ENCODE measurements around the gene YBX2.
"Not testable (repeated sequence)": the region's sequence is repeated elsewhere in the genome, so short reads cannot be mapped to it uniquely, and the experiment has no call there.

The YBX2 gene

DNA sequence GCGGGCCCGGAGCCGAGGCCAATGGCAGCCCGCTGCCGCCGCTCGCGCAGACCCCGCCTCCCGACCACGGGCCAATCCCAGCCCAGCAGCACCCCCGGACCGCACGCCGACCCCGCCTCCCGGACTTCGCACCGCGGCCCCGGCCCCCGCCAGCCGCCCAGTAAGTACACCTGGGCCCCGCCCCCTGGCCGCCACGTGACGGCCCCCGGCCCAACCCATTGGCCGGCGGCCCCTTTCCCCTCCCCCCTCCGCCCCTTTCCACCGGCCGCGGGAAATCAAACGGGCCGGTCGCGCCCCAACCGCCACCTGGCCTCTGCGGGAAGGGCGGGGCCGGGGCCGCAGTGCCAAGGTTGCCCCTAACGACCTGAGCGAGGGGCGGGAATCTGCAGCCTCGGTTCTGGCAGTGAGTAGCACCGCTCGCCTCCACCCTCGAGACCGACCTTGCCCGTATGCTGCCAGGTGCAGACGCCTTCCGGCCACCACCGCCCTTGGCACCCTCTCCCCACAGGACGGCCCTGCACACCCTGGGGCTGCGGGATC, at the start of gene YBX2:
TSS of gene YBX2 (minus strand) at position 26 of the 540 bp plus-strand sequence. CDS start 139 bp downstream, outside the sequence.
- no peak for DNase-seq

DNA sequence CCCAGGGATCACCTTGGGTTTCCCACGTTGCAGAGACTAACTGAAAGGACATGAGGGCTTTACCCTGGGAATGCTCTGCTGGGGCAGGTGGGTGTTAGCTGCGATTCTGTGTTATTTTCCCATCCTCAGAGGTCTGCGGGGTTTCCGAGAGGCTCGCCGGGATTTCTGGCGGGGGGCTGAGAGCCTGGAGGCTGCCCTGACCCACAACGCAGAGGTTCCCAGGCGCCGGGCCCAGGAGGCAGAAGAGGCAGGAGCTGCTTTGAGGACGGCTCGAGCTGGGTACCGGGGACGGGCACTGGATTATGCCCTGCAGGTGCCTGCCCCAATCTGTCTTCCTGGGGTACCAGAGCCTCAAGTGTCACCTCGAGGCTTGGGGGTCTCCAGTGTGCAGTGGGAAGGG, 48.8 kb upstream of the YBX2 start:
- DNase-seq = no peak

DNA sequence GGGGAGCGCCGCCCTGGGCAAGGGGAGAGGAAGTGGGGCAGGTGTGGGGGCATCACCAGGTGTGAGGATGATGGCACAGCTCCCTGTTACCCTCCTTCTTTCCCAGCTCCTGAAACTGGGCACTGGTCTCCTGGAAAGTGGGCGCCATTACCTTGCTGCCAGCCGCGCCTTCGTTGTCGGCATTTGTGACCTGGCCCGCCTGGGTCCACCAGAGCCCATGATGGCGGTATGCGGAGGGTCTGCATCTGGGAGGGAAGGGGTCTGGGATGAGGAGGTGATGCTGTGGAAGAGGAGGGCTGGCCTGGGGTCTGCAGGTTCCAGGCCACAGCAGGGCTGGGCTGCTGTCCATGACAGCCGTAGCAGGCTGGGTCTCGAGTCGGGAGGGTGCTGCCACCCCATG, 47.4 kb upstream of the YBX2 start:
- no peak for DNase-seq

DNA sequence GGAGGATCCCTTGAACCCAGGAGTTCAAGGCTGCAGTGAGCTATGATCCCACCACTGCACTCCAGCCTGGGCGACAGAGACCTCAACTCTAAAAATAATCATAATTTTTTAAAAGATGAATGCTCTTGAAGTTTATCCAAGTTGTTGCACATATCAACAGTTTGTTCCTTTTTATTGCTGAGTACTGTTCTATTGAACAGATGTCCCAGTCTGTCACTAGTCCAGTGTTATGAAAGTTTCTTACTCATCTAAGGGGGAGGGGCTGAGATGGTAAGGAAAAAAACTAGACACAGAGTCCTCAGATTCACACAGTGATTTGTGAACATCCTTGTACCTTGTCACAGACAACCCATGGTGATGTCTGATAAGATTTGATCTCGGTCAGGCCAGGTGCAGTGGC, 45.7 kb upstream of the YBX2 start:
- no peak for DNase-seq

DNA sequence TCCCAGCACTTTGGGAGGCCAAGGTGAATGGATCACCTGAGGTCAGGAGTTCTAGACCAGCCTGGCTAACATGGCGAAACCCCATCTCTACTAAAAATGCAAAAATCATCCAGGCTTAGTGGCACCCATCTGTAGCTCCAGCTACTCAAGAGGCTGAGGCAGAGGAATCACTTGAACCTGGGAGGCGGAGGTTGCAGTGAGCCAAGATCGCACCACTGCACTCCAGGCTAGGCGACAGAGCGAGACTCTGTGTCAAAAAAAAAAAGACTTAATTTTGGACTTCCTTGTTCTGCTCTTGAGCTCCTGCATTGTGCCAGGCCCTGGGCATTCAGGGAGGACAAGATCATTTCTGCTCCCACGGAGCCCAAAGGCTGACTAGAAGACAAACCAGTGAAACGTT, 43.2 kb upstream of the YBX2 start:
- DNase-seq = not testable (repeated sequence)

DNA sequence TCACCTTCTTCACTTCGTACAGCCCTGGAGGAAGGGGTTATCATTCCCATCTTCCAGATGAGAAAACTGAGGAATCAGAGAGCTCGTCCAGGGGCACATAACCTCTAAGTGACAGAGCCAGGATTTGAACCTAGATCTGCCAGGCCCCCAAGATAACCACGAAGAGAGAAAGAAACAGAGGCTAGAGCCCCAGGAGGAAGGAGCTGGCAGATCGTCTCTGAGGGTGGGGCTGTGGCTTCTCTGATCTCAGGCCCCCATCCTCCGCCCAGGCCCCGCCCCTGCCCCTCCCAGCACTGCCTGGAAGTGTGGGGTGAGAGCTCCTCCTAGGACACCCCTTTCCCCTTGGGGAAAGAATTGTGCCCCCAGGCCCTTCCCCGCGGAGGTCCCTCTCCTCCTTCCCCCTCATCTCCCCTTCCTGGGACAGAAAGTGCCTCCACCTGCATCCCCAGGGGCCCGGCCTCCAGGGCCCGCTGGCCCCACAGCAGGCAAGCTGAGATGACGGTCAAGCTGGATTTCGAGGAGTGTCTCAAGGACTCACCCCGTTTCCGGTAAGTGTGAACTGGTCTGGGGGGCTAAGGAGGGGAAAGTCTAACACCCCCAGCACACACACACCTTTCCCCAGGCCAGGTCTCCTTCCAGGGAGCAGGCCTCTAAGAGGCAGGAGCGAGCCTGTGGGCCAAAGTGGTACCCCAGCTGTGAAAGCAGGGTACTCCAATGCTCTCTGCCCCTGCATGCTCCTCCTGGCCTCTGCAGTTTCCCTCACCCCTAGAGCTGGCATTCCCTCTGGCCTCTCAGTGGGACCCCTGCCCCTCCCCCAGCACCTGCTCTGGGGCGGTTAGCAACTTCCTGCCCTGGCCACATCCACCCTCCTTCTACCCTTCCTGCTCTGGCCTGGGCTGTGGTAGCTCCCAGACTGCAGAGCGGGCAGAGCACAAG, 42.1 kb upstream of the YBX2 start, which contains the start of gene ACAP1:
TSS of gene ACAP1 (plus strand) at position 290 of the 936 bp plus-strand sequence. CDS start at position 496, 206 bp downstream.
- no peak for DNase-seq

DNA sequence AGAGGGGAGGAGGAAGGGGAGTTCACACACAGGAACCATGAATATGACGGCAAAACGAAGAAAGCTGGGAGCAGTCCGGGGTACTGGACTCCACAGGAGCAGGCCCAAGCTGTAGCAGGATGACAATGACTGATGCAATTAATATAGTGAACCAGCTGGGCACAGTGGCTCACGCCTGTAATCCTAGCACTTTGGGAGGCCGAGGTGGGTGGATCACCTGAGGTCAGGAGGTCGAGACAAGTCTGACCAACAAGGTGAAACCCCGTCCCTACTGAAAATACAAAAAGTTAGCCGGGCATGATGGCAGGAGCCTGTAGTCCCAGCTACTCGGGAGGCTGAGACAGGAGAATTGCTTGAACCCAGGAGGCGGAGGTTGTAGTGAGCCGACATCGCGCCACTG, 41.3 kb upstream of the YBX2 start:
- DNase-seq = not testable (repeated sequence)

DNA sequence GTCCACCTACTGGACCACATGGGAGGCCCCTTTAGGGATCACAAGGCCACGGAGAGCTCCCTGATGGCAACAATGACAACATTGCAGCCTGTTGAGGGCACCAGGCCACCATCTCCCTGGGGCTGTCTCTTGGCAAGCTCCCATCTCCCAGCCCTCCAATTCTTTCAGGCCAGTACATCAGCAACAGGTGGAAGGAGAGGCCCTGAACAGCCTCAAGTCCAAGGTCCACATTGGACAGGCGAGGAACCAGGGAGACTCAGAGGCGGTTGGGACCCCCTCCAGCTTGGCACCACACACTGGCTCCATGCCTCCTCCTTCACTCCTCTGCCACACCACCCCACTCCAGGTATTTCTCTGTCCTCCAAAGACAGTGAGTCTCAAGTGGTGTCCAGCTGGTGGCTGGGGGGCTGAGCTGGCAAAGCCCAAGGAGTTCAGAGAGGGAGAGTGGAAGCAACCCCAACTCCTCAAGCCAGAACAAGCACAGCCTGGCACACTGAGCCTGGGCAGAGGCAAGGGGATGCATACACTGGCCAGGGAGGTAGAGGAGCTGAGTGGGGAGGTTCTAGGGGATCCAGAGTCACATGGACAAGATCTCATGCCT, 40.6 kb upstream of the YBX2 start:
- DNase-seq = no peak

DNA sequence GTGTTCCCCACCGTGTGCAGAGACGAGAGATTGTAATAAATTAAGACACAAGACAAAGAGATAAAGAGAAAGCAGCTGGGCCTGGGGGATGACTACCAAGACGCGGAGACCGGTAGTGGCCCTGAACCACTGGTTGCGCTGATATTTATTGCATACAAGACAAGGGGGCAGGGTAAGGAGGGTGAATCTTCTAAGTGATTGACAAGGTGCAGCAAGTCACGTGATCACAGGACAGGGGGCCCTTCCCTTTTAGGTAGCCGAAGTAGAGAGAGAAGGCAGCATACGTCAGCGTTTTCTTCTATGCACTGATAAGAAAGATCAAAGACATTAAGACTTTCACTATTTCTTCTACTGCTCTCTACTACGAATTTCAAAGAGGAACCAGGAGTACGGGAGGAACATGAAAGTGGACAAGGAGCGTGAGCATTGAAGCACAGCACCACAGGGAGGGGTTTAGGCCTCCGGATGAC, 38.2 kb upstream of the YBX2 start:
- DNase-seq = not testable (repeated sequence)

DNA sequence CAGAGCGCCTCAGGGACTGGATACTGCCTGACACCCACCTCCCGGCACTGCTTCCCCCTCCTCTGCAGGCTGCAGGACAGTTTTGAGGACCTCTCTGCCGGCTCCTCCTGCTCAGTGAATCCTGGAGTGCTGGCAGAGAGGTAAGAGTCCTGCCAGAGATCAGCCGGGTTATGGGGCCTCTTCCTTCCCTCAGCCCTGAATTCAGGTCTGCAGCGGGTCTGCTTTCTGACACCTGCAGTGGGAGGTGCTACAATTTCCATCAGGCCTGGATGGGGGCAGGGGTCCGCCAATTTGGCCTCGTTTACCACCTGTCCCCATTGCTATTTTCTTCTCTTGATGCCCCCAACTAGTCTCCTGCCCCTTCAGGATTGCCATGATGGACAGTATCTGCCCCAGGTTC, 37.7 kb upstream of the YBX2 start:
- DNase-seq = no peak

DNA sequence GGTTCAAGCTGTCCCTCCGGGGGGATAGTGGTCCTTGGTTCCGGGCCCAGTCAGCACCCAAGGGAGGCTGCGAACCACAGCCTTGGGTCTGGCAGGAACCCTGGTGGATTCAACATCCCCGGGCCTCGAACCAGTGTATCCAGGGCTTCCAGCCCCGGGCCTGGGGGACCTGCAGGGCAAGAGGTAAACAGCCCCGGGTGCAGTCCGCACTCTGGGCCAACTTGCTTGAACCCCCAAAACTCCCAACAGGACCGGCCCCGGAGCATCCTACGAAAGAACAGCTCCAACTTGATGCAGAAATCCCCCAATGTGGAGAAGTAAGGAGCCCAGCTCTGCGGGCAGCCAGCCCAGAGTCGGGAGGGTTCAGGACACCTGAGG, 36.2 kb upstream of the YBX2 start:
- no peak for DNase-seq

DNA sequence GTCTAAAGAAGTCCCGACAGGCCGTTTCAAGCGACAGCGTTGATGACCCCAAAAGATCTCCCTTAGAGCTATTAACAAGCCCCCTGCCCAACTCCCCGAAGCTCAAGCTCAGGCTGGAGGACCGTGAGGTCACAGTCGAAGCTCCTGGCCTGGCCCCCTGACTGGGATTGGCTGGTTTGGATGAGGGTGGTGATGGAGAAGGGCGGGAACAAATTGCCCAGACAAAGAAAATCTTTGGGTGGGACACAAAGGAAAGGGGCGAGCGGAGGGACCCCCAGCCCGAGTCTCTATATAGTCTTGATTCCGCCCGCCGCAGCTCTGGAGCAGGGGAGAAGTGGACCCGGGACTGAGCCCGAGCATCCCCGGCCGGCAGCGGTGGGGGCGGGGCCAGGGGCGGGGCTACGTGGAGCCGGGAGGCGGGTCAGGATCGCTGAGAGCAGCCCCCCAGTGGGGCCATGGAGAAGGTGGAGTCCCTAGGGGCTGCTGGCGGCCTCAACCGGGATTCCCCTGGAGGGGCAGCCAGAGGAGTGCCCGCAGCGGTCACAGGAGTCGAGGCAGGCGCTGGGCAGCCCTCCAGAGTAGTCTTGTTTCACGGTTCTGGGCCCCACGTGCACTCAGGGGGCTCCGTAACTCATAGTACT, 35.7 kb upstream of the YBX2 start:
- peak; percentile 64 for DNase-seq

DNA sequence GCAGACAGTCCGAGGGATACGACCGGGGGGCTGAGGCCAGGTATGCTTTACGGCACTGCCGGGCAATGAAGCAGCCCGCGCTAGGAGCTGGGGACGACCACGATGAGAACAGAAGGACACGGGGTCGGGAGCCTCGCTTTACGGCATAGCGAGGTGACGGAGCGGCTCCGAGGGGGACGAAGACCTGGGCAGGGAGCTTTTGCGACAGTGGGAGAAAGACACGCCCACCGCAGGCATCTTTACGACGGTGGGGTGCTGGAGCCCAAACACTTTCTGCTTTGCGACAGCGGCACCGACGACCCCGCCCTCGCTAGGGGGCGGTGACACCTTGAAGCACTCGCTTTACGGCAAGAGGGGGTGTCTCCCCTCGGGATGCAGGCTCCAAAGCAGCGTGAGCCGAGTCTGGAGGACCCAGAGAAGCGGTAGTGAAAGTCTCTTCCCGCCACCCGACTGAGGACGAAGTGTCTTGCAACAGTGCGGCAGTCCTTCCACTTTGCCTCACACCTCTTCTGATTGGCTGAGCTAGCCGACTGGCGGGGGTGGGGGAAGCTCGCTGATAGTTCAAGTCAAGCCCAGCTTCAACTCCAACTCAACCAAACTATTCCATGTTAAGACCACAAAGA, 35.0 kb upstream of the YBX2 start:
- DNase-seq = peak; percentile 88

DNA sequence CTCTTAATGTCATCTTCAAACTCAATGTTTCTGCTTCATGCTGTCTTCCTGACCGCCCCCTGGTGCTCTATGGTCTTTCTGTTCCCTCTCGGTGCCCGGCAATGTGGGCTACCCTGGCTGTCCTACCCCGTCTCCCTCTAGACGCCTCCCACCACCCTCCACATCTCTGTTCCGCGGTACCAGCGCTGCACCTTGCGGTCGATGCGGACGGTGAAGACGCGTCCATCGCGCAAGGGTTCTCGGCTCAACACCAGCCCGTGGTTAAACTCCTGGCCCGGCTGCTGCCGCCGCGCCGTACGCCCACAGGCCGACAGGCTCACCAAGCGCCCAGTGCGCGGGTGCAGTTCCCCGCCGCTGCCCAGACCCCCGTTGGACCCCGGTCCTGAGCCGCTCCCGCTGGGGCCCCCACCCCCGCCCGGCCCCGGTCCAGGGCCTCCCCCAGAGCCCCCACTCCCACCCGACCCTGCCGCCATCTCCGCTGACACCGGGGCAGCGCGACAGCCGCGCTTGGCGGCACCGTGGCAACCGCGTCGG, 34.5 kb upstream of the YBX2 start, which contains the start of gene NEURL4:
TSS of gene NEURL4 (minus strand) at position 496 of the 534 bp plus-strand sequence. CDS start at position 473, 23 bp downstream.
- no peak for DNase-seq

DNA sequence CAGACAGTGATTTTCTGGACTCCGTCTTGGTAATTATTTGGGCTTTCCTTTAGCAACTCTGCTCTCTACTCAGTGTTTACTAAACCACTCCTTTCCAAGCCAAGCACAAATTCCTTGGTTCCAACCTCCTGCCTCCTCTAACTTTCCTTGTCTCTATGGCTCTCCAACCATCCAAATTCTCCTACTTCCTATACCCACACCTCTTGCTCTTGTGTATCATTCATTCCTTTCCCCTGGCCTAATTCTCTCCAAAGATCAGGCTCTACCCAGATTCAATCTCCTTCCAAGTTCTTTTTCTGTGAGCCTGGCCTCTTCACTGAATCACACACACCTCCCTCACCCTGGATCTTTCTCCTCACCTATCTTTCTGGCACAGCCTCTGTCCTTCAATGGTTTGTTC, 33.6 kb upstream of the YBX2 start:
- DNase-seq = no peak

DNA sequence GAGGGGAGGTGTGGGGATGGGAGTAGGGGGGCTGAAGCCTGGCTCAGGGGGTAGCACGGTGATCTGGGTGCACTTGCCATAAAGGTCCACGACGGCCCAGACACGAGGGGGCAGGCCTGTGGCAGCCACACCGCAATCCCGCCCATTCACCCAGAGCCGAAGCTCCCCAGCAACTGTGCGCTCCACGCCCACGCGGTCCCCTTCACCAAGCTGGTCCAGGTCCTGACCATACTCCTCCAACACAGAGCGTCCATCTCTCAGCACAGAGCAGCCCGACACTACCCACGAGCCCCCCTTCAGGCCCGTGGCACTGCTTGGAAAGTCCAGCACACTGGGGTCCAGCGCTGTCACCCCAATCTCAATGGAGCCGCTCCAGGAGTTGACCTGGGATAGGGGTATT, 33.1 kb upstream of the YBX2 start:
- DNase-seq = no peak

DNA sequence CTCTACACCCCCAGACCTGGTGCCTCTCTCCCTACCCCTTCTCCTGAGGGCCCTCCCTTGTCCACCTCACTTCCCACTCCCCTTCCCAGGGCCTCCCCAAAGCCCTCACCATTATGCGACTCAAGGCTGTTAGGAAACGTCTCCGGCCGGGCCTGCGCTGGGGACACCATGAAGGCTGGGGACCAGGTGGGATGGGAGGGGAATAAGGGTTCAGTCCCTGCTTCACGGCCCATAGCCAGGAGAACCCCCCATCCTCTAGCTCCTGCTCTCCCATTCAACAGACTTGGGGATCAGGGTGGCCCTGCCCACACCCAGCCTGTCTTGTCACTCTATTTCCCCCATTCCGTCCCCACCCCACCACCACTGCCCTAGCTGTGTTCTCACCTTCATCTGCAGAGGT, 32.6 kb upstream of the YBX2 start:
- DNase-seq = no peak

DNA sequence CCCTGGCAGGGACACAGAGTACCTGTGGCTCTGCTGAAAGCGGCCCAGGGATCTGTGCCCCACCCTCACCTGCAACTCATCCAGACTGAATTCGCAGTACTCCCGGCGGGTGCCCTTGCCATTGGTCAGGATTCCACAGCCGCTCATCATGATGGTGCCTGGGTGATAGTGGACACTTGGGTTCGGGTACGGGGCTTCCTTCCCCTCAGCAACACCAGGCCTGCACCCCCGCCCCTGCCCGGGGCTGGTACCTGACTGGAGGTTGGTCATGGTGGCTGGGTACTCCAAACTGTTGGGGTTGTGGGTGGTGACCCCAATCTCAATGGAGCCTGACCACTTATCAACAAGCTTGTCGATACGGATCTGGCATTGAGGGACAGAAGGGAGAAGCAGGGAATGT, 31.7 kb upstream of the YBX2 start:
- DNase-seq = no peak

DNA sequence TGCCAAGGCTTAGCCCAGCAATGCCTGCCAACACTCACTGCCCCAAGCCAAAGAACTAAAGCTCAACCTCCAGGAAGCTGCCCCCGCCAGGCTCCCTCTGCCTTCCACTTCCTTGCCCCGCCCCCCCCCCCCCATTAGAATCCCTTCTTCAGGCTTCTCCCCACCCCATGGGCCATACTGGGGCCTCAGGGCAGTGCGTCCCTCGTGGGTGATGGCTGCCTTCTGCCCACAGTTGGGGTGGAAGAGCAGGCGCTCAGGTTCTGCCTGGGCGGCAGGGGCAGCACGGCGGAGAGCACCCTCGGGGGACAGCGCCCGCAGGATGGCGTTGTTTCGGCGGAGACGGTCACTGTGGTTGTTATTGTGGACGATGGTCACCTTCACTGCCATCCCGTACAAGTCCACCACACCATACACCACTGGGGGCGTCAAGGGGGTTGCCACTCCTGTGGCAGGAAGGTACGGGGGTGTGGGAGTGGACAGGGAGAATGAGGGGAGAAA, 30.6 kb upstream of the YBX2 start:
- no peak for DNase-seq

DNA sequence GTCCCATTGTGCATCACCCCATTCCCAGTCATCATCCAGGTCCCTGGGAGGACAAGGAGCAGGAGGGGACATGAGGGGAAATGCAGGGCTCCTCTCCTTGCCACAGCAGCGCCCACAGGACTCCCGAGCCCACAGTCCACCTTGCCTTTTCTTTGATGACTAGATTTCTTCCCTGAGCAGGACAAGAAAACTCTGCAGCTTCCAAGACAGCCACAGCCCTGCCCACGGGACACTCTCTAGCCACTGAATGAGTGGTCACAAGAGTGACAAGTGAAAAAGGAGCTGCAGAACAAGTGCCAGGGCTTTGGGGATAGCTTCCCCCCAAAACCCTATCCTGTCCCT, 30.0 kb upstream of the YBX2 start:
- DNase-seq = no peak

DNA sequence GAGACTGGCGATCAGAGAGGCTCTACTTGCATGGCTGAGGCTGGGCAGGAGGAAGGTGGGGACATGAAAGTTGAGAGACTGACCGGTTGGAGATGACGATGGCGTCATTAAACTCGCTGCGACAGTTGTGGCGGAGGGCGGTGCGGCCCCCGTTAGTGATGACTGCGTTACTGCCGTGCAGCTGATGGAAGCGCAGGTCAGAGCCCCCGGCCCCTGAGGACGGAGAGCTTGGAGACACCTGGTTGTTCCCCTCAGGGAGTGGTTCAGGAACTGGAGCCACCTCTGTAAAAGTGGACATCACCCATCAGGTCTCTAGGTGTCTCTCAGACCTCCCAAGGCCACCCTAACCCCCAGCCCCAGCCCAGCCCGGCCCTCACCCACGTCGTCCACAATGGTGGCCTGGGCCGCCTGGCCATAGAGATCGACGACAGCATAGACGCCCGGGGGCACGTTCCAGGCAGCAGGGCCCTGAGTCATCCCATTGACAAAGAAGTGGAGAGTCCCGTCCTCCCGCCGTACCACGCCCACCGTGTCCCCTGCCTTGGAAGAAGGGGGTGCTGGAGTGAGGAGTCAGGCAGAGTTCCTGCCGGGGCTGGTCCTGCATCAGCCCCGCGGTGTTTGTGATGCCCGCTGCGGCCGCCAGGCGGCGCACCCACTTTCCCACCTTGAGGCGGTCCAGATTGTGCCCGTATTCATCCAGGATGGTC, 29.4 kb upstream of the YBX2 start:
- no peak for DNase-seq
